H1 (cell line): Measurements from ENCODE around the gene IL36B.

Experiments used
- ATF2 ChIP-seq: IDR thresholded peaks from 2 replicates; pipeline ENCODE4 v1.6.1; 2012; ENCODE audit warnings: low read length, inconsistent platforms
- JUND ChIP-seq: IDR thresholded peaks from 2 replicates; pipeline ENCODE4 v1.6.1; 2011; ENCODE audit warnings: mild to moderate bottlenecking, improper control_type of control experiment, low read length
- RXRA ChIP-seq: IDR thresholded peaks from 2 replicates; pipeline ENCODE4 v1.6.1; 2011; ENCODE audit warnings: low read depth, mild to moderate bottlenecking, low read length, moderate library complexity; ENCODE audit not compliant: insufficient read depth
- SIN3A ChIP-seq, 2 experiments: IDR thresholded peaks in 1 of 2; conservative IDR thresholded peaks in 1 of 2; 2 replicates each; pipeline ENCODE4 v1.6.1; 2011 to 2012; ENCODE audit warnings: low read length in 2 of 2, improper control_type of control experiment in 1 of 2, low read depth in 1 of 2, mild to moderate bottlenecking in 1 of 2
- TF ChIP-seq, protein P1 (sequence below), 3 experiments: IDR thresholded peaks; 1 replicate in 2 of 3; 2 replicates in 1 of 3; pipeline versions ENCODE4 v1.5.1 to v1.6.1; 2011; ENCODE audit warnings: low read length in 3 of 3, mild to moderate bottlenecking in 3 of 3, inconsistent platforms in 2 of 3, low read depth in 1 of 3, moderate library complexity in 1 of 3; ENCODE audit not compliant: insufficient read depth in 1 of 3; ENCODE audit errors: control extremely low read depth in 1 of 3

DNA sequence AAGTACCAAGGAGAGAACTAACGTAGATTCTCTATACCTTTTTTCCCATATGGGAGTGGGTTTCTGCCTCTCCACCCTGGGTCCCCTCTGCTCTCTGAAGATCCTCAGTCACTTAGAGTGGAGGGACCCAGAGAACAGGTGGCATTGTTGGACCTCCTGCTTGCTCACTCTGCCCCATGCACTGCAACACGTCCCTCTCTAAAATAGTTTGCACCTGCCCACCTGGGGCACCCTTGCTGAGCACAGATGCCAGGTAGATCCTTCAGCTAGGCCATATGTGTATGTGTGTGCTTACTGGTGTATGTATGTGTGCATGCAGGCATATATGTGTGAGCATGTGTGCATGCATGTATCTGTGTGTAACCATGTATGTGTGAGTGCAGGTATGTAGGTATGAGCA is 8.6 kb upstream of the IL36B start:
- TF ChIP-seq, protein P1, sequence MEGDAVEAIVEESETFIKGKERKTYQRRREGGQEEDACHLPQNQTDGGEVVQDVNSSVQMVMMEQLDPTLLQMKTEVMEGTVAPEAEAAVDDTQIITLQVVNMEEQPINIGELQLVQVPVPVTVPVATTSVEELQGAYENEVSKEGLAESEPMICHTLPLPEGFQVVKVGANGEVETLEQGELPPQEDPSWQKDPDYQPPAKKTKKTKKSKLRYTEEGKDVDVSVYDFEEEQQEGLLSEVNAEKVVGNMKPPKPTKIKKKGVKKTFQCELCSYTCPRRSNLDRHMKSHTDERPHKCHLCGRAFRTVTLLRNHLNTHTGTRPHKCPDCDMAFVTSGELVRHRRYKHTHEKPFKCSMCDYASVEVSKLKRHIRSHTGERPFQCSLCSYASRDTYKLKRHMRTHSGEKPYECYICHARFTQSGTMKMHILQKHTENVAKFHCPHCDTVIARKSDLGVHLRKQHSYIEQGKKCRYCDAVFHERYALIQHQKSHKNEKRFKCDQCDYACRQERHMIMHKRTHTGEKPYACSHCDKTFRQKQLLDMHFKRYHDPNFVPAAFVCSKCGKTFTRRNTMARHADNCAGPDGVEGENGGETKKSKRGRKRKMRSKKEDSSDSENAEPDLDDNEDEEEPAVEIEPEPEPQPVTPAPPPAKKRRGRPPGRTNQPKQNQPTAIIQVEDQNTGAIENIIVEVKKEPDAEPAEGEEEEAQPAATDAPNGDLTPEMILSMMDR (IDR thresholded peaks at IDR 0.05; ENCODE audit: control extremely low read depth in 1 of 3, insufficient read depth in 1 of 3, low read depth in 1 of 3, low read length in 3 of 3): no peak
- no peak for TF ChIP-seq JUND
- no peak for TF ChIP-seq SIN3A (conservative IDR thresholded peaks at IDR 0.05 in 1 of 2, IDR thresholded peaks at IDR 0.05 in 1 of 2; ENCODE audit: low read depth in 1 of 2, low read length in 2 of 2)
- no peak for TF ChIP-seq ATF2
- TF ChIP-seq RXRA: no peak
